ENCODE results near the gene EPS8L1. TPM values are rescaled to one million over a fixed set of nuclear protein-coding genes. Genes with fewer than 3 reads are reported as not detected.

The EPS8L1 gene
- polyA plus RNA-seq, 1 experiment, result 4.4 TPM

DNA sequence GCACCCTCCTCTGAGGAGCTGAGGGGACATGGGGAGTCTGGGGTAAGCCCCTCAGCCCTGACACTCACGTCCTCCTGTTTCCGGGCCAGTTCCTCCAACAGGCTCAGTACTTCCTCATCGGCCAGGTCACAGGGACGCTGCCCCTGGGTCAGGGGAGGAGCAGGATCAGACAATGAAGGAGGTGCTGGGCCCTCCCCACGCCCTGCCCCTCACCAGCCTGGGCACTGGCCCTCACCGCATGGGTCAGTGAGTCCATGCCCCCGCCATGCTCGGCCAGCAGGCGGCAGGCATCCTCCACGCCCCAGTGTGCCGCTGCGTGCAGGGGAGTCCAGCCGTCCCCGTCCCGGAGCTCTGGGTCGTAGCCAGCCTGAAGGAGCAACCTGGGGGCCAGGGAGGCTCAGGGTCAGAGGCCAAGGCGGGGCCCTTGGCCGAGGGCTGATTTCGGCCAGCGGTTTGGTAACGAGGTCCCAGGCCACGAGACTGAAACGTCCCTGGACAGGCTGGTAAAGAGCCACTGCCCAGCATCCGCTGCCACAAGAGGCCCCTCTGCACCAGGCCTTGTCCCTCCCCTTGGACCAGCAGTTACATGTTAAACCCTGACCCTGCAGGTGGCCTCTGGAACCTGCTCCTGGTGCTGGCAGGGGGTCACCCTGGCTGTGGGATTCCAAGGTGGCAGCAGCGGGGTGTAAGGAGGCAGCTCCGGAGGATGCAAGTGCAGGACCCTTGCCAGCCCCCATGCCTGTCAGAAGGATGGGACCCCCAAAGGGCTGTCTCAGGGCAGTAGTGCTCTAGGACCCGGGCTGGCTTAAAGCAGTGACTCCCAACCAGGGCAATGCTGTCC lies 23.3 kb downstream of the EPS8L1 start:
- TF ChIP-seq, protein P1, sequence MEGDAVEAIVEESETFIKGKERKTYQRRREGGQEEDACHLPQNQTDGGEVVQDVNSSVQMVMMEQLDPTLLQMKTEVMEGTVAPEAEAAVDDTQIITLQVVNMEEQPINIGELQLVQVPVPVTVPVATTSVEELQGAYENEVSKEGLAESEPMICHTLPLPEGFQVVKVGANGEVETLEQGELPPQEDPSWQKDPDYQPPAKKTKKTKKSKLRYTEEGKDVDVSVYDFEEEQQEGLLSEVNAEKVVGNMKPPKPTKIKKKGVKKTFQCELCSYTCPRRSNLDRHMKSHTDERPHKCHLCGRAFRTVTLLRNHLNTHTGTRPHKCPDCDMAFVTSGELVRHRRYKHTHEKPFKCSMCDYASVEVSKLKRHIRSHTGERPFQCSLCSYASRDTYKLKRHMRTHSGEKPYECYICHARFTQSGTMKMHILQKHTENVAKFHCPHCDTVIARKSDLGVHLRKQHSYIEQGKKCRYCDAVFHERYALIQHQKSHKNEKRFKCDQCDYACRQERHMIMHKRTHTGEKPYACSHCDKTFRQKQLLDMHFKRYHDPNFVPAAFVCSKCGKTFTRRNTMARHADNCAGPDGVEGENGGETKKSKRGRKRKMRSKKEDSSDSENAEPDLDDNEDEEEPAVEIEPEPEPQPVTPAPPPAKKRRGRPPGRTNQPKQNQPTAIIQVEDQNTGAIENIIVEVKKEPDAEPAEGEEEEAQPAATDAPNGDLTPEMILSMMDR (IDR thresholded peaks at IDR 0.05; ENCODE audit: insufficient read depth, low read depth, low read length), result no peak
- DNase-seq (ENCODE audit: low read depth), result no peak
- POLR2A ChIA-PET, result no interaction called here
- H3K36me3 ChIP-seq (ENCODE audit: control insufficient read depth, insufficient read depth, low read length), result peaks cover 34% of the 10 kb centered on the region
- no peaks in the 10 kb centered on the region for H3K27me3 ChIP-seq (ENCODE audit: control insufficient read depth, insufficient read depth, low read length)
- no peak overlapping the region for H3K4me3 ChIP-seq (ENCODE audit: low read depth, low read length)
- CTCF ChIA-PET, result interaction anchor here (6.8 kb wide), 1 partner anchor 10 kb away, joined by 40 read pairs; no protein-coding TSS in a partner anchor

- DNase-seq (ENCODE audit: low read depth), result no peak
- ChIA-PET POLR2A (no interaction called here), CTCF (interaction anchor here (6.8 kb wide), 1 partner anchor 11 kb away, joined by 40 read pairs; no protein-coding TSS in a partner anchor)
- TF ChIP-seq, protein P1 (IDR thresholded peaks at IDR 0.05; ENCODE audit: insufficient read depth, low read depth, low read length), result peak; percentile 15; the same call in 1 of the 2 replicates
- Histone ChIP-seq H3K4me3 (ENCODE audit: low read depth, low read length) (no peak overlapping the region), H3K36me3 (ENCODE audit: control insufficient read depth, insufficient read depth, low read length) (peaks cover 33% of the 10 kb centered on the region), H3K27me3 (ENCODE audit: control insufficient read depth, insufficient read depth, low read length) (no peaks in the 10 kb centered on the region)
Observed at GRCh38 chr19:55099557-55100506, 24.2 kb downstream of the EPS8L1 start.

DNA sequence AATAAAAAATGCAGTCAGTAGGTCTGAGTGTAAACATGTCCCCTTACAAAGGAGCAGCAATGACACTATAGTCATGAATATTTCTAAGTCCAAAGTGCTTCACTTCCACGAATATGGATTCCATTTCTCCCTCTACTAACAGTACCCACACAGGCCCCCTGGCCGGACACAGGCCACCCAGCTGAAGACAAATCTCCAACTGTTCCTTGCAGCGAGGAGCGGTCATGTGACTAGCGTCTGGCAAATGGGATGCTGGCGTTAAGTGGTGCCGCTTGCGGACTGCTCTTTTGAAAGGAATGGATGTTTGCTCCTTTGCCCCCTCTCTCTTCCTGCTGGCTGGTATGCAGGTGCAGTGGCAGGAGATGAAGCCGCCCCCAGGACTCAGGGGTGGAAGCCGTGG lies 25.6 kb downstream of the EPS8L1 start:
- no peak for DNase-seq (ENCODE audit: low read depth)

GRCh38 chr19:55103190-55103589 lies 27.5 kb downstream of the EPS8L1 start:
- H3K4me3 ChIP-seq (ENCODE audit: low read depth, low read length), result no peak overlapping the region
- H3K36me3 ChIP-seq (ENCODE audit: control insufficient read depth, insufficient read depth, low read length), result peaks cover 29% of the 10 kb centered on the region
- no peak for DNase-seq (ENCODE audit: low read depth)
- ChIA-PET POLR2A (no interaction called here), CTCF (interaction anchor here (6.8 kb wide), 1 partner anchor 15 kb away, joined by 40 read pairs; no protein-coding TSS in a partner anchor)
- H3K27me3 ChIP-seq (ENCODE audit: control insufficient read depth, insufficient read depth, low read length), result no peaks in the 10 kb centered on the region
- TF ChIP-seq, protein P1 (IDR thresholded peaks at IDR 0.05; ENCODE audit: insufficient read depth, low read depth, low read length), result no peak

More for the DNA sequence above, 25.6 kb downstream of the EPS8L1 start:
- Histone ChIP-seq H3K4me3 (ENCODE audit: low read depth, low read length) (no peak overlapping the region), H3K27me3 (ENCODE audit: control insufficient read depth, insufficient read depth, low read length) (no peaks in the 10 kb centered on the region), H3K36me3 (ENCODE audit: control insufficient read depth, insufficient read depth, low read length) (peaks cover 32% of the 10 kb centered on the region)
- POLR2A ChIA-PET, result no interaction called here
- TF ChIP-seq, protein P1 (IDR thresholded peaks at IDR 0.05; ENCODE audit: insufficient read depth, low read depth, low read length), result no peak
- CTCF ChIA-PET, result interaction anchor here (6.8 kb wide), 1 partner anchor 13 kb away, joined by 40 read pairs; no protein-coding TSS in a partner anchor

- peaks cover 18% of the 10 kb centered on the region for H3K36me3 ChIP-seq (ENCODE audit: control insufficient read depth, insufficient read depth, low read length)
- H3K27me3 ChIP-seq (ENCODE audit: control insufficient read depth, insufficient read depth, low read length), result no peaks in the 10 kb centered on the region
- no peak for DNase-seq (ENCODE audit: low read depth)
- no peak overlapping the region for H3K4me3 ChIP-seq (ENCODE audit: low read depth, low read length)
- TF ChIP-seq, protein P1 (IDR thresholded peaks at IDR 0.05; ENCODE audit: insufficient read depth, low read depth, low read length), result no peak
- CTCF ChIA-PET, result no interaction called here
- POLR2A ChIA-PET, result no interaction called here
Observed at GRCh38 chr19:55105237-55105636, 29.6 kb downstream of the EPS8L1 start.

All from BJ (cell line).